ENCODE results near the gene SPTBN1. TPM values are rescaled to one million over a fixed set of nuclear protein-coding genes. Genes with fewer than 3 reads are reported as not detected.

The SPTBN1 gene
- total and polyA plus RNA-seq, 5 donors = 141 to 348 (median 331) TPM

DNA sequence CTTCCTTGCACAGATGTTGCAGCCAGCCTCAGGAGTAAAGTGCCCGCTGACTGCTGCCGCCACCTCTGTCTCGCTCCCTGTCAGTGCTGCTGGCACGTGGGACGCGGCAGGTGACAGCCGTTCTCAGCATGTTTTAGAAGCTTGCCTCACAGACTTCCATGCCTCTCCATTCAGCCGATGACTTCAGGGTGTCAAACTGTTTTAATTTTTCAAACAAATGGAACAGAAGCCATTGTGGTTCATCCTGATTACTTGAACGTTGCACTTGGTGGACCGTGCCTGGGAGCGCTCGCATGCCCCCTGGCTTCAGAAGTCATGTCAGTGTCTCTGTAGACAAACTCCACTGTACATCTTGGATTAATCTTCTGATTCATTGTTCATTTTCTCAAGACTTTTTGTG lies 204.6 kb downstream of the SPTBN1 start:
- Histone ChIP-seq H3K27ac (ENCODE audit: low read length) (no peak overlapping the region), H3K9me3 (ENCODE audit: control insufficient read depth, low read length) (no peaks in the 10 kb centered on the region), H3K4me3 (ENCODE audit: low read length) (no peak overlapping the region), H3K27me3 (ENCODE audit: control insufficient read depth, insufficient read depth) (no peaks in the 10 kb centered on the region), H3K4me1 (ENCODE audit: control insufficient read depth, insufficient read depth, low read length) (peaks cover 5% of the 10 kb centered on the region)
- DNase-seq (no peak), ATAC-seq (no peak)
- intact Hi-C loops (cut with DNase I) = no loop called here
- 67% methylated on average over 12 of the region's 12 CpGs for WGBS

DNA sequence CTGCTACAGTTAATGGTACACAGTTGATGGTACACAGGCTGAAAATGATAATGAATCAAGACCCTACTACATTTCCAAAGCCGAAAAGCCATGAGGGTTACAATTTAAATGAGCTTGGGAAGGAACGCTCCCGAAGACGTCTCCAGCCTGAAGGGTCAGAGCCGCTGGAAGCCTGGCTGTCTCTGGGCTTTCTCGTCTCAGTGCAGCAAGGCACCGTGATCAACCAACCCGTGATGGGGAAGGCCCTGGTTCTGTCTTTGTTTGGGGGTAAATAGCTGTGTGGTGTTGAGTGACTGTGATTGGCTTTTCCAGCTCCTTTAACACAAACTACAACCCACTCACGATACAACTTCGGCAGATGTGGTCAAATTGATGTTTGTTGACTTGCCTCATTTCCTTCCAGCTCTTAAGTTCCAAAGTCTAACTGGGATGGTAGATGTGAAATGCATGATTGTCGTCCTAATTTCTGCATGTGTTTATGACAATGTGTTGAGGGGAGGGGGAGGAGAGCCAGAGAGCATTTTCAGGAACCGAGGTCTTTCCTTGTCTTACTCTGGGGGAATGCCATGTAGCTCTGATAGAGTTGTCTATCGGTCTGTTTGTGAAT lies 207.4 kb downstream of the SPTBN1 start:
- no peaks in the 10 kb centered on the region for H3K9me3 ChIP-seq (ENCODE audit: control insufficient read depth, low read length)
- no peaks in the 10 kb centered on the region for H3K27me3 ChIP-seq (ENCODE audit: control insufficient read depth, insufficient read depth)
- no peak overlapping the region for H3K27ac ChIP-seq (ENCODE audit: low read length)
- DNase-seq (no peak), ATAC-seq (no peak)
- H3K4me1 ChIP-seq (ENCODE audit: control insufficient read depth, insufficient read depth, low read length) = peaks cover 16% of the 10 kb centered on the region
- 86% methylated on average over 13 of the region's 13 CpGs for WGBS
- no peak overlapping the region for H3K4me3 ChIP-seq (ENCODE audit: low read length)
- intact Hi-C loops (cut with DNase I) = no loop called here

DNA sequence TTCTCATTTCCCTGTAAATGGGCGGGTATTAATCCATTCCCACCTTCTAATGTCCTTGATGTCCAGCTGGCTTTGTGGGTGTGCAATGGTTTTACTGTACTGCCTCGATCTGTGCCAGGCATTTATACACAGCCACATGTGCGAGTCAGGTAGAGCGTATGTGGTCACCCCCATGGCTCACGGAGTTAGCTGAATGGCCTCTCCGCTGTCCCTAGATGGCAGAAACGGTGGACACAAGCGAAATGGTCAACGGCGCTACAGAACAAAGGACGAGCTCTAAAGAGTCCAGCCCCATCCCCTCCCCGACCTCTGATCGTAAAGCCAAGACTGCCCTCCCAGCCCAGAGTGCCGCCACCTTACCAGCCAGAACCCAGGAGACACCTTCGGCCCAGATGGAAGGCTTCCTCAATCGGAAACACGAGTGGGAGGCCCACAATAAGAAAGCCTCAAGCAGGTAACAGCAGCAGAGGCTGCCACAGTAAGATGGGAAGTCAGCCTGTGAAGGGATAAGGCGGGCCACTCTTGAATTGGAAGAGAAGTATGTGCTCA lies 208.2 kb downstream of the SPTBN1 start:
- DNase-seq = no peak
- H3K27ac ChIP-seq (ENCODE audit: low read length) = no peak overlapping the region
- intact Hi-C loops (cut with DNase I) = no loop called here

DNA sequence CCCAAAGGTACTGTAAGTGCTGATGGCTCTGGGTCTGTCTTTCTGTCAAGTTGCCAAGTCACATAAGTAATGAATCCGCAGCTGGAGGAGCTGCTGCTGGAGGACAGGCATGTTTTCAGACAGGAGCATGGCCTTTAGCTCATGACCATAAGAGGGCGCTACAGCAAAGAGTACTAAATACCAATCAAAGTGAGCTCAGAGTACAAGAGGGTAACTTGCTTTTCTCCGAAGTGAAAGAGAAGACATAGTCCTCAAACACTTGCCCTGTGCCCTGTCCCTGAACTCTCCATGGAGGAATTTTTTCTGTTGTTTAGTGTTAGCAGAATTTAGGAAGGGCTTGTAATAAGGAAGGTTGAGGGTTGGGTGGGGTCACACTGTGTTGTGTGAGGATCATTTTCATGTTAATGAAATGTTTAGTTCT lies 209.3 kb downstream of the SPTBN1 start:
- 25% methylated on average over 3 of the region's 3 CpGs for WGBS
- intact Hi-C loops (cut with DNase I) = no loop called here
- no peaks in the 10 kb centered on the region for H3K9me3 ChIP-seq (ENCODE audit: control insufficient read depth, low read length)
- peaks cover 18% of the 10 kb centered on the region for H3K4me1 ChIP-seq (ENCODE audit: control insufficient read depth, insufficient read depth, low read length)
- DNase-seq (no peak), ATAC-seq (peak; percentile 9 to 28)
- no peak overlapping the region for H3K4me3 ChIP-seq (ENCODE audit: low read length)
- H3K27me3 ChIP-seq (ENCODE audit: control insufficient read depth, insufficient read depth) = no peaks in the 10 kb centered on the region
- H3K27ac ChIP-seq (ENCODE audit: low read length) = peak overlapping the region; percentile 23

More for the DNA sequence above, 208.2 kb downstream of the SPTBN1 start:
- H3K4me3 ChIP-seq (ENCODE audit: low read length) = no peak overlapping the region
- no peaks in the 10 kb centered on the region for H3K9me3 ChIP-seq (ENCODE audit: control insufficient read depth, low read length)
- WGBS = 92% methylated on average over 18 of the region's 18 CpGs
- H3K4me1 ChIP-seq (ENCODE audit: control insufficient read depth, insufficient read depth, low read length) = peaks cover 16% of the 10 kb centered on the region
- no peak for ATAC-seq
- H3K27me3 ChIP-seq (ENCODE audit: control insufficient read depth, insufficient read depth) = no peaks in the 10 kb centered on the region

DNA sequence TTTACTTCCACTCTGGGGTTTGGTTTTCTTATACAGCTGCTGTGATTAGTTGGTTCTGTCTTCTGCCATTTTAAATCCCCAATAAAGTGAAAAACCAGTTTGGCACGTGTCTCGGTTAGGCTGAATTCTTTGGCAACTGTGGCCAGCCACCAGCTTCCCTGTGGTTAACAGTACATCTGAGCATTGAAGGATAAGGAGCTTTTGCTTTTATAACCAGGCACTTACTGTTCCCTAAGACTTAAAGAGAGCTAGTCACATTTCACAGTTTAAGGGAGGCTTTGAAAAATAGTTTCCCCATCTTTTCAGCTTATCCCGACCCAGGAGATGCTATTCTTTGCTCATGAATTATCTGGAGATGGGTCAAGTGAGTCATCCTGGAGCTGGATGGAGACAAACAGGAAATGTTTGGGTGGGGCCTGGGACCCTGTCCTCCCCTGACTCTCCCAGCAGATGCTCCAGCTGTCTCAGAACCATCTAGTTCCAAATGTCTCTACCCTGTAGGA lies 210.1 kb downstream of the SPTBN1 start:
- no peaks in the 10 kb centered on the region for H3K9me3 ChIP-seq (ENCODE audit: control insufficient read depth, low read length)
- peaks cover 18% of the 10 kb centered on the region for H3K4me1 ChIP-seq (ENCODE audit: control insufficient read depth, insufficient read depth, low read length)
- peak in 1 of 3 donors; percentile 46 for DNase-seq
- WGBS = 19% methylated on average over 3 of the region's 3 CpGs
- intact Hi-C loops (cut with DNase I) = no loop called here
- peak; percentile 56 to 76 for ATAC-seq
- no peak overlapping the region for H3K4me3 ChIP-seq (ENCODE audit: low read length)
- H3K27ac ChIP-seq (ENCODE audit: low read length) = peak overlapping the region; percentile 81
- H3K27me3 ChIP-seq (ENCODE audit: control insufficient read depth, insufficient read depth) = no peaks in the 10 kb centered on the region

DNA sequence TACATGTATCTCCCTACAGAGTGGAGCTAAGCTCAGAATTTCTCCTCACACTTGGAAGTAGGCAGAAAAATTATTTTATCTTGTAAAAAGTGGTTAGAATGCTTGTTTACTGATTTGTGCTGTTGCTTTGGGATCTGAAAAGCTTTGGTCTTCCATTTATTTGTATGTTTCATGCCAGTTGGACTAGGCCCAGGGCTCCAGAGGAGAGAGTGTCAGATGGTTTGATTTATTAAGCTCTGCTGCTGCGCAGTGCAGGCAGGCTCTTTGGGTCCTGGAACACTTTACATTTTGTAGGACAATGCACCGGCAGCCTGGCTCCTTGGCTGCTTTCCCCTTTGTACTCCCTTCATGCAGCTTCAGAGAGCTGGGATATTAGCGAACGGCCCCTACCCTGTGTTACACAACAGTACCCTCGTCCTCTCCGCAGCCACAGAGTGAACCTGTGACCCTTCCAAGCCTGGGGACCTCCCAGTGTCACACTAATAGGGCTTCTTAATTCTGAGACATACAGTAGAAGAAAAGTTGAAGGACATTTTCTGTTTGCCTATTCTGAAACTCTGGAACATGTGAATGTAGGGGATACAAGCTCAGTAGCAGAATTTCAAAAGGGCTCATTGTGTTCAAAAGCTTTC lies 210.6 kb downstream of the SPTBN1 start:
- no peak overlapping the region for H3K4me3 ChIP-seq (ENCODE audit: low read length)
- ATAC-seq (peak; percentile 57 to 74), DNase-seq (peak; percentile 39 to 77 (median 68))
- peaks cover 18% of the 10 kb centered on the region for H3K4me1 ChIP-seq (ENCODE audit: control insufficient read depth, insufficient read depth, low read length)
- peak overlapping the region; percentile 81 for H3K27ac ChIP-seq (ENCODE audit: low read length)
- H3K27me3 ChIP-seq (ENCODE audit: control insufficient read depth, insufficient read depth) = no peaks in the 10 kb centered on the region
- intact Hi-C loops (cut with DNase I) = no loop called here
- no peaks in the 10 kb centered on the region for H3K9me3 ChIP-seq (ENCODE audit: control insufficient read depth, low read length)
- WGBS = 15% methylated on average over 6 of the region's 6 CpGs

DNA sequence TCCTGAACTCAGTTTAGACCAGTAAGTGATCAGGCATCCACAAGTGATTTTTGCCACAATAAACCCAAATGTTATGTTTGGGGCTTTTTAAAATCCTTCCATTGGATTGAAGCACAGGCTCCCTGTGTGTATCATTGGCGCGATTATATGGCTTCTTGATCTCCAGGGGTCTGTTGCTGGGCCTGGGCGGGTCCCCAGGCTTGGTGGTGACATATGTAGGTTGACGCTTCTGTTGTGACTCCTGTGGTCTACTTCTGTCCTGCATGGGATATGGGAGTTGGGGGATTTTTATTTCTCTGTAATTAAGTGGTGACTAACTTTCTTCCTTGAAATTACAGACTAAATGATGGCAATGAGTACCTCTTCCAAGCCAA lies 211.1 kb downstream of the SPTBN1 start:
- ATAC-seq (no peak), DNase-seq (no peak)
- Histone ChIP-seq H3K4me1 (ENCODE audit: control insufficient read depth, insufficient read depth, low read length) (peaks cover 18% of the 10 kb centered on the region), H3K9me3 (ENCODE audit: control insufficient read depth, low read length) (no peaks in the 10 kb centered on the region), H3K27ac (ENCODE audit: low read length) (peak overlapping the region; percentile 58), H3K27me3 (ENCODE audit: control insufficient read depth, insufficient read depth) (no peaks in the 10 kb centered on the region), H3K4me3 (ENCODE audit: low read length) (no peak overlapping the region)
- intact Hi-C loops (cut with DNase I) = no loop called here
- WGBS = 85% methylated on average over 4 of the region's 4 CpGs

DNA sequence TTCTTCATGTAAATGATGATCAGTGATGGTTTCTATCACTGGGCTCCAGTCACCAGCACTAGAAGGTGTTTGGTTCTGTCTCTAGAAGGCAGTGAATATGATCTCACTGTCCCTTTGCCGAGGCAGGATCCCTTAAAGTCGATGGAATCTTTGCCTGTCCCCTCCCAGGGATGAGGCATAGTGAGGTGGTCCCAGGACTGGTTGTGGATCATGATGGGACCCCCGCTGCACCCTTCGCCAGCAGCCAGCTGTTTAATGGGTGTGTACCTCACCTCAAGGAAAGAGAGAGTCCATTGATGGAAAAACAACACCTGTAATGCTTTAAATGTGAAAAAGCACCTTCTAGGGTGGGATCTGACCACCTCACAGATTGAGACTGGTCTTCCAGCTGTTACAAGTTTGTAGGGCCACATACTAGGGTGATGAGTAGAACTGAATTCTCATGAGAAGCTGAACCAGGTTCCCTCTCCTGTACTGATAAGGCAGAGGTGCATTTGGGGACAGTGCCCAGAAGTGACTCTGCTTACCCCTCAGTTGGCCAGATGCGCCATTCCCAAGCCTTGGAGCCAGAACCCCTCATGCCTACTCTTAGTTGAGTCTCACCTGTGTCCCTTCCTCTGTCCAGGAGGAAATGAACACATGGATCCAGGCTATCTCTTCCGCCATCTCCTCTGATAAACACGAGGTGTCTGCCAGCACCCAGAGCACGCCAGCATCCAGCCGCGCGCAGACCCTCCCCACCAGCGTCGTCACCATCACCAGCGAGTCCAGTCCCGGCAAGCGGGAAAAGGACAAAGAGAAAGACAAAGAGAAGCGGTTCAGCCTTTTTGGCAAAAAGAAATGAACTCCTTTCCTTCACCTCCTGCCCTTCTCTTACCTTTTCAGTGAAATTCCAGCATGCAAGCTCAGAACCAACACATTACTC lies 211.9 kb downstream of the SPTBN1 start:
- H3K27me3 ChIP-seq (ENCODE audit: control insufficient read depth, insufficient read depth) = no peaks in the 10 kb centered on the region
- ATAC-seq (no peak), DNase-seq (no peak)
- no peak overlapping the region for H3K27ac ChIP-seq (ENCODE audit: low read length)
- no peak overlapping the region for H3K4me3 ChIP-seq (ENCODE audit: low read length)
- peaks cover 18% of the 10 kb centered on the region for H3K4me1 ChIP-seq (ENCODE audit: control insufficient read depth, insufficient read depth, low read length)
- 87% methylated on average over 17 of the region's 17 CpGs for WGBS
- no peaks in the 10 kb centered on the region for H3K9me3 ChIP-seq (ENCODE audit: control insufficient read depth, low read length)
- intact Hi-C loops (cut with DNase I) = no loop called here

DNA sequence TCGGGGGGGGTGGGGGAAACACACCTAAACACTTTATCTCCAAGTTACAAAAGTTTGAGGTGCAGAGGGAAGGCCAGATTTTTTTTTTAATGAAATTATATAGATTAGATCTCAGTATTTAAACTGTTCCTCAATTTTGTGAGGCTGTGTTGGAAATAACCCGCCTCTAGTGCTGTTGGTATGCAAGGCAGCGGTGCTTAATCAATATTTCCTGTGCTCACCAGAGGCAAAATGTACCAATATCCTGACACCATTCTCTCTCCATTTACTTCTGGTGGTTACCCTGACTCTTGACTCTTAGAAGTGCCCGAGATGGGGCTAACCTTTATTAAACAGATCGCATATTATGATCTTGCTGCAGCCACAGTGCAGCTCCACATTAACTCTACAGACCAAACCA lies 212.6 kb downstream of the SPTBN1 start:
- Histone ChIP-seq H3K9me3 (ENCODE audit: control insufficient read depth, low read length) (no peaks in the 10 kb centered on the region), H3K4me1 (ENCODE audit: control insufficient read depth, insufficient read depth, low read length) (peaks cover 18% of the 10 kb centered on the region), H3K27ac (ENCODE audit: low read length) (no peak overlapping the region), H3K27me3 (ENCODE audit: control insufficient read depth, insufficient read depth) (no peaks in the 10 kb centered on the region), H3K4me3 (ENCODE audit: low read length) (no peak overlapping the region)
- DNase-seq (no peak), ATAC-seq (no peak)
- WGBS = 90% methylated on average over 5 of the region's 5 CpGs
- intact Hi-C loops (cut with DNase I) = no loop called here

DNA sequence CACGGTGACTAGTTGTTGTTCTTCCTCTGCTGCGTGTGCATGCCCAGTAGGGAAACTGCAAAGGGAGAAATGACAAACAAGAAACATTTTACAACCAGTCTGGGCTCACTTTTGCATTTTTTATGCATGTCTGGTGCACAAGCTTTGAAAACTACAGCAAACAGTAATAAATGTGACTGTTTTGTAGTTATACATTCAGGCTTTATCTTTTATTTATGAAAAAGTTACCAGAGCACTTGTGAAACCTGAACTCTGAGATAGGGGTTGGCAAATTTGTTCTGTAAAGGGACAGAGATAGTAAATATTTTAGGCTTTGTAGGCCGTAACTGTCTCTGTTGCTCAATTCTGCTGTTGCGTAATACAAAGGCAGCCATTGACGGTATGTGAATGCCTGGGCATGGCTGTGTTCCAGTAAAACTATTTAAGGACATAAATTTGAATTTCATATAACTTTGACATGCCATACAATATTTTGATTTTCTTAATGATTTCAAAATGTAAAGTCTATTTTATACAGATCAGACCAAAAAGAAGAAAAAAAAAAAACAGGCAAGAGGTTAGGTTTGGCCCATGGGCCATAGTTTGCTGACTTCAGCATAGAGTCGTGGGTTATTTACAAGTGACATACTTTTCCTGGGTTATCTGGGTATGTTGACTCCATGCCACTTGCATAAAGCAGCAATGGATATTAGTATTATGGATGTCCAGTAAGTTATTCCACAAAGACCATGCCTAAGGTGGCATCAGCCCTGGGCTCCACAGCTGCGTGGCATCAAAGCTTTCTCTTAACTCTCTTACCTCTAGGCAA lies 213.8 kb downstream of the SPTBN1 start:
- H3K27ac ChIP-seq (ENCODE audit: low read length) = peak overlapping the region; percentile 56
- DNase-seq (no peak), ATAC-seq (no peak)
- 50% methylated on average over 7 of the region's 7 CpGs for WGBS
- no peaks in the 10 kb centered on the region for H3K9me3 ChIP-seq (ENCODE audit: control insufficient read depth, low read length)
- H3K4me1 ChIP-seq (ENCODE audit: control insufficient read depth, insufficient read depth, low read length) = peaks cover 21% of the 10 kb centered on the region
- intact Hi-C loops (cut with DNase I) = no loop called here
- H3K27me3 ChIP-seq (ENCODE audit: control insufficient read depth, insufficient read depth) = no peaks in the 10 kb centered on the region
- H3K4me3 ChIP-seq (ENCODE audit: low read length) = no peak overlapping the region
